WTC11 (cell line): ENCODE data around the gene IQCB1. TPM values are rescaled to one million over a fixed set of nuclear protein-coding genes. Genes with fewer than 3 reads are reported as not detected.

ENCODE experiments used
- ATAC-seq: fragments of 200-7000 bp; cut with Tn5 transposase; 2 replicates; pipeline ENCODE4 v1.10.0; 2021; ENCODE audit warnings: mild to moderate bottlenecking, moderate library complexity
- CTCF ChIA-PET: fragments of 300-600 bp; sonication (Branson Sonifier 250); formaldehyde crosslinking; loops from one replicate; lab custom pipeline; 2021; ENCODE audit warnings: antibody characterized with exemption; lab: Charles Lee
- POLR2A ChIA-PET: fragments of 350-600 bp; sonication (Branson Sonifier 250); formaldehyde crosslinking; loops from one replicate; lab custom pipeline; 2021; ENCODE audit warnings: antibody characterized with exemption; lab: Charles Lee
- DNase-seq: peaks from one replicate; pipeline ENCODE4 v3.0.0; 2021; ENCODE audit warnings: low spot score
- H3K27ac Mint-ChIP-seq: 2 replicates; pipeline ENCODE4 v1.8.0; 2021; ENCODE audit warnings: mixed read lengths
- H3K27me3 Mint-ChIP-seq: 2 replicates; pipeline ENCODE4 v1.8.0; 2021; ENCODE audit warnings: low read depth, mild to moderate bottlenecking, moderate library complexity, mixed read lengths
- H3K36me3 Mint-ChIP-seq: 2 replicates; pipeline ENCODE4 v1.8.0; 2021; ENCODE audit warnings: mixed read lengths
- H3K4me1 Mint-ChIP-seq: 2 replicates; pipeline ENCODE4 v1.8.0; 2022; ENCODE audit warnings: mixed read lengths
- H3K4me3 Mint-ChIP-seq: 2 replicates; pipeline ENCODE4 v1.8.0; 2021; ENCODE audit warnings: mild to moderate bottlenecking, moderate library complexity, mixed read lengths
- H3K9me3 Mint-ChIP-seq: 2 replicates; pipeline ENCODE4 v1.8.0; 2021; ENCODE audit warnings: mixed read lengths
- ARID4B ChIP-seq: sonication (generic); formaldehyde crosslinking; IDR thresholded peaks from 2 replicates; pipeline ENCODE4 v1.8.0; 2023; ENCODE audit warnings: missing genetic modification reagents, mild to moderate bottlenecking, borderline replicate concordance
- ATF2 ChIP-seq: sonication (generic); formaldehyde crosslinking; IDR thresholded peaks from 2 replicates; pipeline ENCODE4 v1.8.1; 2022; ENCODE audit warnings: low read depth, missing genetic modification reagents, borderline replicate concordance
- E2F4 ChIP-seq: sonication (generic); formaldehyde crosslinking; IDR thresholded peaks from 2 replicates; pipeline ENCODE4 v1.8.1; 2022; ENCODE audit warnings: low read depth, mild to moderate bottlenecking, moderate library complexity, missing genetic modification reagents, borderline replicate concordance
- E2F5 ChIP-seq: sonication (generic); formaldehyde crosslinking; IDR thresholded peaks from 2 replicates; pipeline ENCODE4 v1.8.1; 2022; ENCODE audit warnings: mild to moderate bottlenecking, moderate library complexity, missing genetic modification reagents
- EMX1 ChIP-seq: fragments of 250-450 bp; sonication (Bioruptor Pico); IDR thresholded peaks from 2 replicates; pipeline ENCODE4 v1.8.0; 2021; ENCODE audit warnings: mild to moderate bottlenecking
- ESRRA ChIP-seq: sonication (generic); formaldehyde crosslinking; IDR thresholded peaks from 2 replicates; pipeline ENCODE4 v1.8.1; 2022; ENCODE audit warnings: mild to moderate bottlenecking, missing genetic modification reagents, borderline replicate concordance
- FOXK1 ChIP-seq: sonication (generic); formaldehyde crosslinking; IDR thresholded peaks from 2 replicates; pipeline ENCODE4 v1.8.0; 2022; ENCODE audit warnings: mild to moderate bottlenecking, moderate library complexity, missing genetic modification reagents
- FOXP1 ChIP-seq: sonication (generic); formaldehyde crosslinking; IDR thresholded peaks from 2 replicates; pipeline ENCODE4 v1.8.0; 2022; ENCODE audit warnings: missing genetic modification reagents, mild to moderate bottlenecking, moderate library complexity, borderline replicate concordance
- GRHL2 ChIP-seq: fragments of 250-450 bp; sonication (Bioruptor Pico); IDR thresholded peaks from 2 replicates; pipeline ENCODE4 v1.8.0; 2022; ENCODE audit warnings: mild to moderate bottlenecking, moderate library complexity; ENCODE audit not compliant: insufficient replicate concordance, severe bottlenecking
- HMGXB4 ChIP-seq: sonication (generic); formaldehyde crosslinking; IDR thresholded peaks from 2 replicates; pipeline ENCODE4 v1.8.1; 2023; ENCODE audit warnings: mild to moderate bottlenecking, moderate library complexity, missing genetic modification reagents
- IRF2 ChIP-seq: sonication (generic); formaldehyde crosslinking; IDR thresholded peaks from 2 replicates; pipeline ENCODE4 v1.8.0; 2022; ENCODE audit warnings: low read depth, missing genetic modification reagents, borderline replicate concordance
- NFYB ChIP-seq: sonication (generic); formaldehyde crosslinking; conservative IDR thresholded peaks from 2 replicates; pipeline ENCODE4 v1.8.0; 2022; ENCODE audit warnings: low read depth, missing genetic modification reagents
- PRDM15 ChIP-seq: sonication (generic); formaldehyde crosslinking; IDR thresholded peaks from 2 replicates; pipeline ENCODE4 v1.8.0; 2022; ENCODE audit warnings: missing genetic modification reagents
- PRRX2 ChIP-seq: fragments of 250-450 bp; sonication (Bioruptor Pico); IDR thresholded peaks from 2 replicates; pipeline ENCODE4 v1.8.0; 2021; ENCODE audit warnings: mild to moderate bottlenecking
- SP1 ChIP-seq: sonication (generic); formaldehyde crosslinking; conservative IDR thresholded peaks from 2 replicates; pipeline ENCODE4 v1.8.1; 2022; ENCODE audit warnings: missing genetic modification reagents
- TCF7 ChIP-seq: sonication (generic); formaldehyde crosslinking; IDR thresholded peaks from 2 replicates; pipeline ENCODE4 v1.8.0; 2022; ENCODE audit warnings: mild to moderate bottlenecking, low read depth, missing genetic modification reagents, moderate library complexity
- USF1 ChIP-seq: sonication (generic); formaldehyde crosslinking; IDR thresholded peaks from 2 replicates; pipeline ENCODE4 v1.8.0; 2022; ENCODE audit warnings: mild to moderate bottlenecking, missing genetic modification reagents
- ZNF219 ChIP-seq: sonication (generic); formaldehyde crosslinking; IDR thresholded peaks from 2 replicates; pipeline ENCODE4 v1.8.0; 2023; ENCODE audit warnings: missing genetic modification reagents, mild to moderate bottlenecking, borderline replicate concordance
- ZNF425 ChIP-seq: fragments of 250-450 bp; sonication (Bioruptor Pico); conservative IDR thresholded peaks from 2 replicates; pipeline ENCODE4 v1.9.0; 2021; ENCODE audit warnings: mild to moderate bottlenecking
- total RNA-seq: library from RNA; stranded (reverse); gene quantifications from 3 replicates; pipeline ENCODE4 v1.2.3, GENCODE V29; 2021

Gene IQCB1
- total RNA-seq, 1 experiment from 2014 or later, result 30.2 TPM

GRCh38 chr3:121803771-121804320 is 31.0 kb downstream of the IQCB1 start:
- peaks cover 10% of the 10 kb centered on the region; the same call in 1 of the 2 replicates for H3K36me3 Mint-ChIP-seq
- POLR2A ChIA-PET, result no interaction called here
- no peaks in the 10 kb centered on the region for H3K4me1 Mint-ChIP-seq
- DNase-seq (no peak), ATAC-seq (no peak)
- H3K27me3 Mint-ChIP-seq, result no peaks in the 10 kb centered on the region
- CTCF ChIA-PET, result no interaction called here
- TF ChIP-seq PRRX2 (CRISPR knock-in tag) (no peak), ATF2 (no peak), EMX1 (CRISPR knock-in tag) (no peak), ESRRA (CRISPR knock-in tag) (no peak), NFYB (no peak), USF1 (CRISPR knock-in tag) (no peak), ZNF219 (CRISPR knock-in tag) (no peak), SP1 (CRISPR knock-in tag) (no peak), FOXP1 (CRISPR knock-in tag) (no peak), E2F4 (CRISPR knock-in tag) (no peak), GRHL2 (CRISPR knock-in tag) (no peak), ZNF425 (CRISPR knock-in tag) (no peak), IRF2 (CRISPR knock-in tag) (no peak), ARID4B (no peak), TCF7 (CRISPR knock-in tag) (no peak), E2F5 (CRISPR knock-in tag) (no peak), PRDM15 (CRISPR knock-in tag) (no peak), HMGXB4 (CRISPR knock-in tag) (no peak), FOXK1 (CRISPR knock-in tag) (no peak)
- no peak overlapping the region for H3K4me3 Mint-ChIP-seq
- H3K27ac Mint-ChIP-seq, result no peak overlapping the region
- H3K9me3 Mint-ChIP-seq, result no peaks in the 10 kb centered on the region
